MM.1S (cell line): ENCODE data around the gene SPEM2.
A peak's percentile ranks its signal among the peaks of the same experiment; 100 is the strongest.

Experiments
- DNase-seq: peaks from one replicate; pipeline ENCODE4 v3.0.0-alpha.2; 2015
- H2AFZ ChIP-seq: fragments of 300-600 bp; sonication (generic); 2 replicates; pipeline ENCODE4 v1.6.0; 2016; ENCODE audit warnings: antibody characterized with exemption, low read length
- H3F3A ChIP-seq: fragments of 300-600 bp; sonication (generic); 2 replicates; pipeline ENCODE4 v1.6.1; 2016; ENCODE audit warnings: mild to moderate bottlenecking, antibody characterized with exemption, low read length, moderate library complexity, mixed read lengths; ENCODE audit not compliant: insufficient read depth
- H3K27ac ChIP-seq: fragments of 300-600 bp; sonication (generic); 2 replicates; pipeline ENCODE4 v1.5.1; 2016; ENCODE audit warnings: mild to moderate bottlenecking, low read length
- H3K27me3 ChIP-seq: fragments of 300-600 bp; sonication (generic); replicated peaks from 2 replicates; pipeline ENCODE4 v1.6.0; 2016; ENCODE audit warnings: low read length; ENCODE audit not compliant: insufficient read depth
- H3K36me3 ChIP-seq: fragments of 300-600 bp; sonication (generic); replicated peaks from 2 replicates; pipeline ENCODE4 v1.6.1; 2016; ENCODE audit warnings: mild to moderate bottlenecking, low read length, mixed read lengths; ENCODE audit not compliant: insufficient read depth
- H3K4me1 ChIP-seq: fragments of 300-600 bp; sonication (generic); 2 replicates; pipeline ENCODE4 v1.6.1; 2016; ENCODE audit warnings: low read length, mixed read lengths
- H3K4me2 ChIP-seq: fragments of 300-600 bp; sonication (generic); 2 replicates; pipeline ENCODE4 v1.6.0; 2016; ENCODE audit warnings: low read depth, low read length
- H3K4me3 ChIP-seq: fragments of 300-600 bp; sonication (generic); 2 replicates; pipeline ENCODE4 v1.5.1; 2016; ENCODE audit warnings: low read length, mixed read lengths
- H3K79me2 ChIP-seq: fragments of 300-600 bp; sonication (generic); 2 replicates; pipeline ENCODE4 v1.6.1; 2016; ENCODE audit warnings: mixed run types, low read length, mixed read lengths
- H3K9ac ChIP-seq: fragments of 300-600 bp; sonication (generic); 2 replicates; pipeline ENCODE4 v1.6.1; 2016; ENCODE audit warnings: low read length, mixed read lengths
- H3K9me2 ChIP-seq: fragments of 300-600 bp; sonication (generic); replicated peaks from 2 replicates; pipeline ENCODE4 v1.6.1; 2016; ENCODE audit warnings: mild to moderate bottlenecking, low read length, mixed read lengths; ENCODE audit not compliant: insufficient read depth
- H3K9me3 ChIP-seq: fragments of 300-600 bp; sonication (generic); replicated peaks from 2 replicates; pipeline ENCODE4 v1.6.1; 2016; ENCODE audit warnings: mild to moderate bottlenecking, low read length, mixed read lengths; ENCODE audit not compliant: insufficient read depth
- H4K20me1 ChIP-seq: fragments of 300-600 bp; sonication (generic); 2 replicates; pipeline ENCODE4 v1.6.1; 2016; ENCODE audit warnings: mild to moderate bottlenecking, low read length, moderate library complexity, mixed read lengths; ENCODE audit not compliant: insufficient read depth
- EZH2 ChIP-seq: fragments of 300-600 bp; sonication (generic); optimal IDR thresholded peaks from 2 replicates; pipeline ENCODE3; 2017; ENCODE audit warnings: low read depth, mild to moderate bottlenecking, antibody characterized with exemption, low read length, mixed read lengths
- EZH2phosphoT487 ChIP-seq: fragments of 300-600 bp; sonication (generic); IDR thresholded peaks from 2 replicates; pipeline ENCODE4 v1.6.1; 2018; ENCODE audit warnings: antibody characterized with exemption, low read length
- TF ChIP-seq, protein P1 (sequence below): fragments of 300-600 bp; sonication (generic); IDR thresholded peaks from 2 replicates; pipeline ENCODE4 v1.5.1; 2016; ENCODE audit warnings: antibody characterized with exemption, low read length, mixed read lengths

Gene SPEM2

DNA sequence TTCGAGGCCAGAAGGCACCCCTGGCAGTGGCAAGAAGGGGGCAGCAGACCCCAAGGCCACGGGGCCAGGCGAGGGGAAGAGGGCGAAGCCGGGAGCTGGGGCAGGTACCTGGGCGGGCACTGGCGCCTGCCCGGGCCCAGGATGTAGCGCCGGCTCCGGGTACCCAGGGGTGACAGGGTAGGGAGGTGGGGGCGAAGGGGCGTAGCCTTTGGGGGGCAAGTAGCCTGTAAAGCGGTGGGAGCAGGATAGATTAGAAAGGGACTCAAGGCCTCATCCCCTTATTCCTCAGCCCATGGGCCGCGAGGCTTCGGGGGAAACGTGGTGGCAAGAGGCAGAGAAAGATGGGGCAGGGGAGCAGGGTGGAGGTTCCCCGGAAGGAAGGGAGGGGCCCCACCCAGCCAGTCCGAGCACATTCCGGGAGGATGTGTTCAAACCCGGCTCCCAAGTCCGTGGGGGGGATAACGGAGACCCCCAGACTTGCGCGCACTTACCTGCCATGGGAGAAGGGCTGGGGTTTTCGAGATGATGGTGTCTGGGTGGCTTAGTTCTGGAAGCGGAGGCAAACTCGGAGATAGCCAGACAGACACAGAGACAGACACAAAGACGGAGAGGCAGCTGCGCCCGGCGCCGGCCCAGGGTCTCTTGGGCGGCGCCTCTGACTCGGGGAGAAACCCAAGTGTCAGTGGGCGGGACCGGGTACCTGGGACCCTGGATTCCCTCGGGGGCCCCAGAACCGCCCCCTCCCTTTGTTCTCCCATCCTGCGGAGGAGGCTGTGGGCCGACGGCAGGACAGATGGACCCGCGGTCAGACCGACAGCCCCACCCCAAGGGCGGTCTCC, 31.6 kb upstream of the SPEM2 start:
- peak overlapping the region; percentile 61; the same call in 1 of the 2 replicates for H3K27ac ChIP-seq
- no peaks in the 10 kb centered on the region for H4K20me1 ChIP-seq
- H3K79me2 ChIP-seq: no peaks in the 10 kb centered on the region
- H3K9ac ChIP-seq: peak overlapping the region; percentile 58; the same call in 1 of the 2 replicates
- H3K36me3 ChIP-seq: no peaks in the 10 kb centered on the region
- H3K4me1 ChIP-seq: 0 out of 2 replicates have a peak, but pooled peaks cover 3% of the 10 kb centered on the region
- DNase-seq: peak; percentile 57
- TF ChIP-seq, protein P1, sequence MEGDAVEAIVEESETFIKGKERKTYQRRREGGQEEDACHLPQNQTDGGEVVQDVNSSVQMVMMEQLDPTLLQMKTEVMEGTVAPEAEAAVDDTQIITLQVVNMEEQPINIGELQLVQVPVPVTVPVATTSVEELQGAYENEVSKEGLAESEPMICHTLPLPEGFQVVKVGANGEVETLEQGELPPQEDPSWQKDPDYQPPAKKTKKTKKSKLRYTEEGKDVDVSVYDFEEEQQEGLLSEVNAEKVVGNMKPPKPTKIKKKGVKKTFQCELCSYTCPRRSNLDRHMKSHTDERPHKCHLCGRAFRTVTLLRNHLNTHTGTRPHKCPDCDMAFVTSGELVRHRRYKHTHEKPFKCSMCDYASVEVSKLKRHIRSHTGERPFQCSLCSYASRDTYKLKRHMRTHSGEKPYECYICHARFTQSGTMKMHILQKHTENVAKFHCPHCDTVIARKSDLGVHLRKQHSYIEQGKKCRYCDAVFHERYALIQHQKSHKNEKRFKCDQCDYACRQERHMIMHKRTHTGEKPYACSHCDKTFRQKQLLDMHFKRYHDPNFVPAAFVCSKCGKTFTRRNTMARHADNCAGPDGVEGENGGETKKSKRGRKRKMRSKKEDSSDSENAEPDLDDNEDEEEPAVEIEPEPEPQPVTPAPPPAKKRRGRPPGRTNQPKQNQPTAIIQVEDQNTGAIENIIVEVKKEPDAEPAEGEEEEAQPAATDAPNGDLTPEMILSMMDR: no peak
- TF ChIP-seq EZH2phosphoT487: no peak
- TF ChIP-seq EZH2: no peak
- no peaks in the 10 kb centered on the region for H3K27me3 ChIP-seq
- peak overlapping the region; percentile 85 for H3K4me3 ChIP-seq
- H3K9me3 ChIP-seq: no peaks in the 10 kb centered on the region
- H3K4me2 ChIP-seq: peak overlapping the region; percentile 100
- peaks cover 6% of the 10 kb centered on the region; the same call in 1 of the 2 replicates for H3F3A ChIP-seq
- peak overlapping the region; percentile 93 for H2AFZ ChIP-seq
- H3K9me2 ChIP-seq: no peaks in the 10 kb centered on the region

DNA sequence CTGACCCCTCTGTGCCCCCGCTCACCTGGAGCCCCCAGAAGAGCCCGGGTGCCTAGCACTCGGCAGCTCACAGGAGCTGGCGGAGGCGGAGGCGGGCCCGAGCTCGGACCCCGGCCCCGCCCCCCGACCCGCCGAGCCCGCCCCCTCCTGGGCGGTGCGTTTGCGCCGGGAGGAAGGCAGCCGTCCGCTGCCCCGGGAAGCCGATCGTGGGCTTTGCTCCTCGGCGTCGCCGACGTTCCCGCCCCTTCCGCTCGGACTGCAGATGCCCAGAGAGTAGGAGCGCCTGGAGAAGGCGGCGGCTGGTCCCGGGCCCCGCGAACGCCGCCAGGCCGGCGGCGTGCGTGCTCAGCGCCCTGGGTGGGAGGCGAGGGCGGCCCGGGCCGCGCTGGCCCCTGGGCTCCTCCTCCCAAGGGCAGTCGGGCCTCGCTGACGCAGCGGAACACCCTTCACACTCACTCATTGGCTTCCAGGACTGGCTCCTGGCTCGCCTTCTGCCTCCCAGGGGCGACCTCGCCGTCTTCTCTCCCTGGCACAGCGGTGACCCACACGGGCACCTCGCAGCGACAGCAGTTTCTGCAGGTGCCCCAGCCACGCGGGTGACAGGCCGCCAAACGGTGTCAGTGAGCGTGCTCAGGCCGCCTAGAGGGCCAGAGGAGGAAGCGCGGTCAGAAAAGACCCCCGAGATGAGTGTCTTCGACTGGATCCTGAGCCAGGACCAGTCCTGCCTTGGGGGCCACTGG, 30.8 kb upstream of the SPEM2 start, which contains the start of gene PLSCR3:
Gene PLSCR3 (minus strand): TSS at position 74 of the 740 bp plus-strand sequence. CDS start 415 bp downstream, outside the sequence.
- TF ChIP-seq EZH2phosphoT487: no peak
- TF ChIP-seq, protein P1: peak; percentile 49
- H3K27ac ChIP-seq: peak within 1 kb of the TSS; percentile 61; the same call in 1 of the 2 replicates

DNA sequence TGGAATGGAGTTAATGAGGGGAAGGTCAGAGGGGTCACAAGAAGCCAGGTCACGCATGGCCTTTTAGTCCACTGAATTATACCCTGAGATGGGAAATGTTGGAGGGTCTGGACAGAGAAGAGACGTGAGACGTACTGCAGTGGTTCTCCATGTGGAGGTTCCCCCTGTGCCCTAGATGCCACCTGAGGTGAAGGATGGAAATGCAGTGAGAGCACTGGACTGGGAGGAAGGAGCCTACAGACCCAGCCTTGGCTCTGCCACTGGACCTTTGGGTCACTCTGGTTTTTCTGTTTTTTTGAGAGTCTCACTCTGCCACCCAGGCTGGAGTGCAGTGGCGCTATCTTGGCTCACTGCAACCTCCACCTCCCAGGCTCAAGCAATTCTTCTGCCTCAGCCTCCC, 29.3 kb upstream of the SPEM2 start:
- no peak for DNase-seq
- H3K27ac ChIP-seq: no peak overlapping the region
- no peaks in the 10 kb centered on the region for H3K9me3 ChIP-seq
- 0 out of 2 replicates have a peak, but pooled peaks cover 3% of the 10 kb centered on the region for H3K4me1 ChIP-seq
- H3K36me3 ChIP-seq: no peaks in the 10 kb centered on the region
- H3F3A ChIP-seq: peaks cover 6% of the 10 kb centered on the region; the same call in 1 of the 2 replicates
- H3K79me2 ChIP-seq: no peaks in the 10 kb centered on the region
- no peak overlapping the region for H2AFZ ChIP-seq
- H4K20me1 ChIP-seq: no peaks in the 10 kb centered on the region
- no peak overlapping the region for H3K4me2 ChIP-seq
- no peak overlapping the region for H3K9ac ChIP-seq
- TF ChIP-seq, protein P1: no peak
- no peak for TF ChIP-seq EZH2phosphoT487
- TF ChIP-seq EZH2: no peak
- no peaks in the 10 kb centered on the region for H3K27me3 ChIP-seq
- no peak overlapping the region for H3K4me3 ChIP-seq
- H3K9me2 ChIP-seq: no peaks in the 10 kb centered on the region

More for the DNA sequence above, 30.8 kb upstream of the SPEM2 start, which contains the start of gene PLSCR3:
- Histone ChIP-seq H3K79me2 (no peaks in the 10 kb centered on the region), H3K9ac (peak within 1 kb of the TSS; percentile 58; the same call in 1 of the 2 replicates), H3K27me3 (no peaks in the 10 kb centered on the region), H3K9me2 (no peaks in the 10 kb centered on the region), H3K4me2 (peak within 1 kb of the TSS; percentile 100), H4K20me1 (no peaks in the 10 kb centered on the region), H3K4me3 (peak within 1 kb of the TSS; percentile 85), H2AFZ (peak within 1 kb of the TSS; percentile 93), H3K36me3 (no peaks in the 10 kb centered on the region), H3K4me1 (0 out of 2 replicates have a peak, but pooled peaks cover 3% of the 10 kb centered on the region), H3F3A (peaks cover 6% of the 10 kb centered on the region; the same call in 1 of the 2 replicates), H3K9me3 (no peaks in the 10 kb centered on the region)
- DNase-seq: peak; percentile 85
